GM12878 (cell line): ENCODE results near the gene TCAF1. TPM values are rescaled to one million over a fixed set of nuclear protein-coding genes. Genes with fewer than 3 reads are reported as not detected.

Source experiments
- ATAC-seq: fragments of 200-7000 bp; cut with Tn5 transposase; 3 replicates; pipeline ENCODE4 v1.9.1; 2020; ENCODE audit warnings: mild to moderate bottlenecking, moderate library complexity
- BruUV-seq: library from RNA; stranded (reverse); fragments of 400-500 nt; replicated peaks from 2 replicates; lab custom pipeline; 2021; lab: Mats Ljungman, UMichigan
- CTCF ChIA-PET: fragments of 300-600 bp; sonication (Branson Sonifier 250); formaldehyde crosslinking; extraction: SDS; loops from one replicate; lab custom pipeline; 2021; ENCODE audit warnings: inconsistent platforms; lab: Yijun Ruan, JAX
- POLR2A ChIA-PET: fragments of 350-600 bp; formaldehyde crosslinking; extraction: SDS; loops from one replicate; lab custom pipeline; 2021; ENCODE audit warnings: inconsistent platforms; lab: Charles Lee
- RAD21 ChIA-PET: fragments of 300-600 bp; sonication (Branson Sonifier 250); formaldehyde crosslinking; loops from one replicate; lab custom pipeline; 2023; ENCODE audit warnings: antibody characterized with exemption; ENCODE audit not compliant: unreplicated experiment; lab: Charles Lee
- SMC1A ChIA-PET: fragments of 300-600 bp; sonication (Branson Sonifier 250); formaldehyde crosslinking; loops from one replicate; lab custom pipeline; 2023; ENCODE audit not compliant: unreplicated experiment, uncharacterized antibody; lab: Charles Lee
- DNase-seq: peaks from one replicate; pipeline ENCODE4 v3.0.0-alpha.2; 2011; ENCODE audit warnings: low read depth, low spot score
- FAIRE-seq: peaks from 3 replicates; lab custom pipeline; 2011; peaks lifted over from hg19 to GRCh38; lab: Jason Lieb, UNC
- H2AFZ ChIP-seq: 2 replicates; pipeline ENCODE4 v1.6.0; 2011; ENCODE audit warnings: low read depth, low read length, control low read depth; ENCODE audit not compliant: control insufficient read depth
- H3K27ac ChIP-seq: 2 replicates; pipeline ENCODE4 v1.5.1; 2011; ENCODE audit warnings: control low read depth; ENCODE audit not compliant: control insufficient read depth, insufficient read depth
- H3K27me3 ChIP-seq, 2 experiments: replicated peaks in 1 of 2; 2 replicates each; pipeline versions ENCODE4 v1.6.0 to v1.6.1; 2011; ENCODE audit warnings: low read length in 1 of 2; ENCODE audit not compliant: control insufficient read depth in 2 of 2, insufficient read depth in 2 of 2
- H3K36me3 ChIP-seq, 2 experiments: 2 replicates each; pipeline ENCODE4 v1.5.1; 2011; ENCODE audit warnings: low read length in 1 of 2; ENCODE audit not compliant: control insufficient read depth in 2 of 2, insufficient read depth in 2 of 2
- H3K4me1 ChIP-seq: 2 replicates; pipeline ENCODE4 v1.6.1; 2011; ENCODE audit warnings: mild to moderate bottlenecking, low read length, moderate library complexity, mixed read lengths; ENCODE audit not compliant: control insufficient read depth, insufficient read depth
- H3K4me2 ChIP-seq: 2 replicates; pipeline ENCODE4 v1.6.0; 2011; ENCODE audit warnings: control low read depth; ENCODE audit not compliant: control insufficient read depth, insufficient read depth
- H3K4me3 ChIP-seq: fragments of 200-600 bp; sonication (generic); 2 replicates; pipeline ENCODE4 v1.5.1; 2016
- H3K79me2 ChIP-seq: 2 replicates; pipeline ENCODE4 v1.6.0; 2011; ENCODE audit warnings: low read length; ENCODE audit not compliant: control insufficient read depth, insufficient read depth
- H3K9ac ChIP-seq: 2 replicates; pipeline ENCODE4 v1.8.0; 2011; ENCODE audit warnings: low read length, control low read depth, mixed read lengths; ENCODE audit not compliant: control insufficient read depth, insufficient read depth
- H3K9me3 ChIP-seq: replicated peaks from 3 replicates; pipeline ENCODE4 v1.5.1; 2011; ENCODE audit warnings: mild to moderate bottlenecking, low read length; ENCODE audit not compliant: control insufficient read depth, insufficient read depth
- H4K20me1 ChIP-seq: 2 replicates; pipeline ENCODE4 v1.6.0; 2011; ENCODE audit not compliant: control insufficient read depth, insufficient read depth
- BCL11A ChIP-seq: IDR thresholded peaks from 2 replicates; pipeline ENCODE4 v1.6.1; 2011; ENCODE audit warnings: low read depth, low read length
- NR2C1 ChIP-seq: fragments of 450-650 bp; IDR thresholded peaks from 2 replicates; pipeline ENCODE4 v1.6.1; 2017; ENCODE audit warnings: antibody characterized with exemption, mild to moderate bottlenecking, moderate library complexity
- RCOR1 ChIP-seq: conservative IDR thresholded peaks from 2 replicates; pipeline ENCODE4 v1.6.1; 2012; ENCODE audit warnings: low read depth, low read length, improper control_type of control experiment
- SIN3A ChIP-seq: IDR thresholded peaks from 2 replicates; pipeline ENCODE4 v1.6.1; 2012; ENCODE audit warnings: low read depth, low read length, improper control_type of control experiment
- SRF ChIP-seq, 2 experiments: IDR thresholded peaks; 2 replicates each; pipeline ENCODE4 v1.6.1; 2011; ENCODE audit warnings: low read depth in 2 of 2, low read length in 2 of 2, mild to moderate bottlenecking in 1 of 2, moderate library complexity in 1 of 2
- SUZ12 ChIP-seq: fragments of 200-600 bp; sonication (generic); IDR thresholded peaks from one replicate; pipeline ENCODE4 v1.6.1; 2018; ENCODE audit warnings: antibody characterized with exemption, mild to moderate bottlenecking; ENCODE audit not compliant: unreplicated experiment
- TCF12 ChIP-seq: IDR thresholded peaks from 2 replicates; pipeline ENCODE4 v1.6.1; 2011; ENCODE audit warnings: low read depth, mild to moderate bottlenecking, low read length
- WGBS: methylation state at CpG from one replicate; pipeline ENCODE4 v1.1.6; 2016; ENCODE audit warnings: low lambda C conversion rate; ENCODE audit not compliant: insufficient replicate concordance, insufficient coverage; ENCODE audit errors: missing lambda C conversion rate; 5-methylcytosine and 5-hydroxymethylcytosine counted together
- in situ Hi-C: fragments of 300-500 bp; cut with MboI; formaldehyde crosslinking; loops from 9 replicates; pipeline ENCODE4 v1.14.3; 2018; ENCODE audit warnings: mixed read lengths
- intact Hi-C: fragments of 100-400 bp; cut with micrococcal nuclease; formaldehyde crosslinking; loops from one replicate; pipeline ENCODE4 v1.14.2; 2022; ENCODE audit not compliant: unreplicated experiment
- polyA plus RNA-seq, 11 experiments: library from polyadenylated mRNA; depleted of rRNA in 4 of 11; unstranded in 6 of 11; stranded (reverse) in 5 of 11; fragments of >200 nt; fragmentation: Nextera tagmentation in 4 of 11; fragmentation: Illumina TruSeq in 1 of 11; extraction: Ambion mirVana in 4 of 11; extraction: Trizol in 1 of 11; gene quantifications; 1 replicate in 1 of 11; 2 replicates in 10 of 11; pipeline versions ENCODE4 v1.2.1 to v1.2.3, GENCODE V29; 2011 to 2016; ENCODE audit warnings: inconsistent platforms in 2 of 11, missing spikeins in 2 of 11, low read depth in 1 of 11
- total RNA-seq, 4 experiments: library from RNA; depleted of rRNA in 3 of 4; stranded (reverse); fragments of >200 nt in 3 of 4; fragmentation: Illumina TruSeq in 1 of 4; extraction: Trizol in 1 of 4; gene quantifications; 2 replicates each; pipeline versions ENCODE4 v1.2.1 to v1.2.3, GENCODE V29; 2013 to 2021
- TF ChIP-seq, protein P1 (sequence below): IDR thresholded peaks from 2 replicates; pipeline ENCODE4 v1.6.1; 2012; ENCODE audit warnings: mild to moderate bottlenecking, low read depth, low read length
- TF ChIP-seq, protein P2 (sequence below): fragments of 450-650 bp; IDR thresholded peaks from 2 replicates; pipeline ENCODE4 v1.6.1; 2016; ENCODE audit warnings: mild to moderate bottlenecking

The TCAF1 gene
- total and polyA plus RNA-seq, 10 of the 15 experiments (the other 5 are each of a cell fraction or from before 2014, with no cell fraction given): 2.2 to 16.3 (median 8.0) TPM

DNA sequence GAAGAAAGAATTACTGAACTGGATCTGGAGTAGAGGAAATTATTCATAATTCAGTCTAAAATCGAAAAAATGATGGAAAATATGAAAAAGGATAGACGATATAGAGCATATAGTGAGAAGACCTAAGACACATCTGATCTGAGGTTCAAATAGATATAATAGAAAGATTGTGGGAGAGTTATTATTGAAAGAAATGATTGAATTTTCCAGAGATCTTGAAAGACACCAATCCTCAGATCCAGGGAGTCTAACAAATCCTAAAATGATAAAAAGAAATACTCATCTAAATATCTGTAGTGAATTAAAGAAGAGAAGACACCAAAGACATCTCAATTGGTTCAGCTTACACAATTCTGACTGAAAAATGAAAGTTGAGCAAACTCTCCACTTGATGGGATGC lies 12.9 kb downstream of the TCAF1 start:
- ChIA-PET SMC1A (interaction anchor here (1.0 to 1.1 kb wide), 2 partner anchors 9 to 12 kb away, joined by 3 read pairs; no protein-coding TSS in a partner anchor), CTCF (interaction anchor here (7.0 kb wide), 1 partner anchor 12 kb away, joined by 65 read pairs; the partner anchor contains the start of gene TCAF1), POLR2A (interaction anchor here (1.8 kb wide), 1 partner anchor 12 kb away, joined by 4 read pairs; no protein-coding TSS in a partner anchor), RAD21 (no interaction called here)
- no peaks in the 10 kb centered on the region for H4K20me1 ChIP-seq
- peaks cover 6% of the 10 kb centered on the region; the same call in 1 of the 2 replicates for H3K4me1 ChIP-seq
- H3K27ac ChIP-seq: no peak overlapping the region
- no peaks in the 10 kb centered on the region for H3K27me3 ChIP-seq
- FAIRE-seq (no peak), DNase-seq (no peak), ATAC-seq (no peak)
- no peak overlapping the region for H3K4me3 ChIP-seq
- BruUV-seq: no TSS peak
- in situ Hi-C loops: no loop called here
- H3K9ac ChIP-seq: no peak overlapping the region
- H3K4me2 ChIP-seq: no peak overlapping the region
- no peak overlapping the region for H2AFZ ChIP-seq
- WGBS: 64% methylated on average over 2 of the region's 2 CpGs
- TF ChIP-seq NR2C1: no peak
- TF ChIP-seq SUZ12: no peak
- TF ChIP-seq, protein P1, sequence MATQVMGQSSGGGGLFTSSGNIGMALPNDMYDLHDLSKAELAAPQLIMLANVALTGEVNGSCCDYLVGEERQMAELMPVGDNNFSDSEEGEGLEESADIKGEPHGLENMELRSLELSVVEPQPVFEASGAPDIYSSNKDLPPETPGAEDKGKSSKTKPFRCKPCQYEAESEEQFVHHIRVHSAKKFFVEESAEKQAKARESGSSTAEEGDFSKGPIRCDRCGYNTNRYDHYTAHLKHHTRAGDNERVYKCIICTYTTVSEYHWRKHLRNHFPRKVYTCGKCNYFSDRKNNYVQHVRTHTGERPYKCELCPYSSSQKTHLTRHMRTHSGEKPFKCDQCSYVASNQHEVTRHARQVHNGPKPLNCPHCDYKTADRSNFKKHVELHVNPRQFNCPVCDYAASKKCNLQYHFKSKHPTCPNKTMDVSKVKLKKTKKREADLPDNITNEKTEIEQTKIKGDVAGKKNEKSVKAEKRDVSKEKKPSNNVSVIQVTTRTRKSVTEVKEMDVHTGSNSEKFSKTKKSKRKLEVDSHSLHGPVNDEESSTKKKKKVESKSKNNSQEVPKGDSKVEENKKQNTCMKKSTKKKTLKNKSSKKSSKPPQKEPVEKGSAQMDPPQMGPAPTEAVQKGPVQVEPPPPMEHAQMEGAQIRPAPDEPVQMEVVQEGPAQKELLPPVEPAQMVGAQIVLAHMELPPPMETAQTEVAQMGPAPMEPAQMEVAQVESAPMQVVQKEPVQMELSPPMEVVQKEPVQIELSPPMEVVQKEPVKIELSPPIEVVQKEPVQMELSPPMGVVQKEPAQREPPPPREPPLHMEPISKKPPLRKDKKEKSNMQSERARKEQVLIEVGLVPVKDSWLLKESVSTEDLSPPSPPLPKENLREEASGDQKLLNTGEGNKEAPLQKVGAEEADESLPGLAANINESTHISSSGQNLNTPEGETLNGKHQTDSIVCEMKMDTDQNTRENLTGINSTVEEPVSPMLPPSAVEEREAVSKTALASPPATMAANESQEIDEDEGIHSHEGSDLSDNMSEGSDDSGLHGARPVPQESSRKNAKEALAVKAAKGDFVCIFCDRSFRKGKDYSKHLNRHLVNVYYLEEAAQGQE: no peak
- no peak for TF ChIP-seq RCOR1
- TF ChIP-seq TCF12: no peak
- no peak for TF ChIP-seq BCL11A
- TF ChIP-seq, protein P2, sequence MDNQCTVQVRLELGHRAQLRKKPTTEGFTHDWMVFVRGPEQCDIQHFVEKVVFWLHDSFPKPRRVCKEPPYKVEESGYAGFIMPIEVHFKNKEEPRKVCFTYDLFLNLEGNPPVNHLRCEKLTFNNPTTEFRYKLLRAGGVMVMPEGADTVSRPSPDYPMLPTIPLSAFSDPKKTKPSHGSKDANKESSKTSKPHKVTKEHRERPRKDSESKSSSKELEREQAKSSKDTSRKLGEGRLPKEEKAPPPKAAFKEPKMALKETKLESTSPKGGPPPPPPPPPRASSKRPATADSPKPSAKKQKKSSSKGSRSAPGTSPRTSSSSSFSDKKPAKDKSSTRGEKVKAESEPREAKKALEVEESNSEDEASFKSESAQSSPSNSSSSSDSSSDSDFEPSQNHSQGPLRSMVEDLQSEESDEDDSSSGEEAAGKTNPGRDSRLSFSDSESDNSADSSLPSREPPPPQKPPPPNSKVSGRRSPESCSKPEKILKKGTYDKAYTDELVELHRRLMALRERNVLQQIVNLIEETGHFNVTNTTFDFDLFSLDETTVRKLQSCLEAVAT: no peak
- TF ChIP-seq SRF (IDR thresholded peaks at IDR 0.05; ENCODE audit: low read depth in 2 of 2, low read length in 2 of 2): no peak
- TF ChIP-seq SIN3A: no peak
- no peaks in the 10 kb centered on the region for H3K79me2 ChIP-seq
- no peaks in the 10 kb centered on the region for H3K36me3 ChIP-seq
- intact Hi-C loops: no loop called here
- no peaks in the 10 kb centered on the region; the same call in 2 of the 3 replicates for H3K9me3 ChIP-seq
